GM23248 (cell line): Measurements from ENCODE around the gene VCL. TPM values are rescaled to one million over a fixed set of nuclear protein-coding genes. Genes with fewer than 3 reads are reported as not detected.

Experiments
- DNase-seq: peaks from one replicate; pipeline ENCODE4 v3.0.0-alpha.2; 2015
- H2AFZ ChIP-seq: fragments of 200-600 bp; sonication (generic); 2 replicates; pipeline ENCODE4 v1.6.1; 2016; ENCODE audit warnings: antibody characterized with exemption
- H3F3A ChIP-seq: fragments of 200-600 bp; sonication (generic); 2 replicates; pipeline ENCODE4 v1.6.1; 2016; ENCODE audit warnings: mild to moderate bottlenecking, antibody characterized with exemption, mixed run types; ENCODE audit not compliant: insufficient read depth
- H3K27ac ChIP-seq: fragments of 200-600 bp; sonication (generic); 2 replicates; pipeline ENCODE4 v1.5.1; 2016; ENCODE audit warnings: mild to moderate bottlenecking
- H3K27me3 ChIP-seq: fragments of 200-600 bp; sonication (generic); replicated peaks from 2 replicates; pipeline ENCODE4 v1.6.1; 2016; ENCODE audit warnings: mild to moderate bottlenecking; ENCODE audit not compliant: insufficient read depth
- H3K36me3 ChIP-seq: fragments of 200-600 bp; sonication (generic); 2 replicates; pipeline ENCODE4 v1.6.1; 2016; ENCODE audit warnings: low read depth, mild to moderate bottlenecking
- H3K4me1 ChIP-seq: fragments of 200-600 bp; sonication (generic); 2 replicates; pipeline ENCODE4 v1.6.1; 2016; ENCODE audit warnings: mild to moderate bottlenecking; ENCODE audit not compliant: insufficient read depth
- H3K4me2 ChIP-seq: fragments of 200-600 bp; sonication (generic); one replicate; pipeline ENCODE4 v1.6.1; 2016; ENCODE audit warnings: mild to moderate bottlenecking; ENCODE audit not compliant: unreplicated experiment
- H3K4me3 ChIP-seq: fragments of 200-600 bp; sonication (generic); 2 replicates; pipeline ENCODE4 v1.5.1; 2016; ENCODE audit warnings: mild to moderate bottlenecking
- H3K79me2 ChIP-seq: fragments of 200-600 bp; sonication (generic); 2 replicates; pipeline ENCODE4 v1.6.1; 2016; ENCODE audit warnings: mild to moderate bottlenecking; ENCODE audit not compliant: insufficient read depth
- H3K9ac ChIP-seq: fragments of 200-600 bp; sonication (generic); 2 replicates; pipeline ENCODE4 v1.6.1; 2016; ENCODE audit warnings: mild to moderate bottlenecking
- H3K9me2 ChIP-seq: fragments of 200-600 bp; sonication (generic); 2 replicates; pipeline ENCODE4 v1.6.1; 2016; ENCODE audit warnings: mixed run types, mild to moderate bottlenecking, moderate library complexity; ENCODE audit not compliant: insufficient read depth
- H3K9me3 ChIP-seq: fragments of 200-600 bp; sonication (generic); one replicate; pipeline ENCODE4 v1.6.1; 2017; ENCODE audit warnings: low read depth
- H4K20me1 ChIP-seq: fragments of 200-600 bp; sonication (generic); 2 replicates; pipeline ENCODE4 v1.6.0; 2016; ENCODE audit not compliant: insufficient read depth
- EZH2 ChIP-seq: fragments of 200-600 bp; sonication (generic); IDR thresholded peaks from 2 replicates; pipeline ENCODE4 v1.6.1; 2018; ENCODE audit warnings: antibody characterized with exemption, mild to moderate bottlenecking; ENCODE audit not compliant: insufficient read depth, poor library complexity, severe bottlenecking
- EZH2phosphoT487 ChIP-seq: fragments of 200-600 bp; sonication (generic); IDR thresholded peaks from 2 replicates; pipeline ENCODE4 v1.6.1; 2018; ENCODE audit warnings: antibody characterized with exemption, moderate library complexity, mild to moderate bottlenecking, low read depth; ENCODE audit not compliant: insufficient read depth
- WGBS, 2 experiments: methylation state at CpG; one replicate each; pipeline ENCODE4 v1.1.6; 2015 to 2017; ENCODE audit warnings: low lambda C conversion rate in 2 of 2, low coverage in 1 of 2; ENCODE audit errors: missing lambda C conversion rate in 2 of 2; 5-methylcytosine and 5-hydroxymethylcytosine counted together
- in situ Hi-C: fragments of 300-500 bp; cut with MboI; formaldehyde crosslinking; loops from 2 replicates; pipeline ENCODE4 v1.15.0; 2020
- polyA plus RNA-seq: library from polyadenylated mRNA; unstranded; fragments of >200 nt; fragmentation: Nextera tagmentation; extraction: Ambion mirVana; gene quantifications from 2 replicates; pipeline ENCODE4 v1.2.1, GENCODE V29; 2016
- total RNA-seq: library from RNA; depleted of rRNA; stranded (reverse); fragments of >200 nt; shearing (Covaris generic); gene quantifications from 2 replicates; pipeline ENCODE4 v1.2.3, GENCODE V29; 2014

VCL gene
- total and polyA plus RNA-seq, 2 experiments from 2014 or later: 177 to 235 TPM

- WGBS, 2 experiments: 86 to 94% methylated on average over 3 of the region's 3 CpGs
- no peak overlapping the region for H3K9ac ChIP-seq
- no peaks in the 10 kb centered on the region for H4K20me1 ChIP-seq
- no peaks in the 10 kb centered on the region for H3F3A ChIP-seq
- no peak overlapping the region for H3K4me3 ChIP-seq
- H2AFZ ChIP-seq: no peak overlapping the region
- no peak overlapping the region for H3K27ac ChIP-seq
- no peaks in the 10 kb centered on the region for H3K27me3 ChIP-seq
- no peaks in the 10 kb centered on the region for H3K79me2 ChIP-seq
- in situ Hi-C loops: no loop called here
- H3K9me3 ChIP-seq: no peaks in the 10 kb centered on the region
- H3K4me2 ChIP-seq: no peak overlapping the region
- TF ChIP-seq EZH2phosphoT487 (no peak), EZH2 (no peak)
- no peaks in the 10 kb centered on the region for H3K9me2 ChIP-seq
- H3K4me1 ChIP-seq: no peaks in the 10 kb centered on the region
- DNase-seq: no peak
- H3K36me3 ChIP-seq: no peaks in the 10 kb centered on the region
Observed at GRCh38 chr10:73981812-73982211, 16.1 kb upstream of the VCL start.

GRCh38 chr10:73983096-73984047 is 14.5 kb upstream of the VCL start:
- in situ Hi-C loops: no loop called here
- no peak overlapping the region for H2AFZ ChIP-seq

DNA sequence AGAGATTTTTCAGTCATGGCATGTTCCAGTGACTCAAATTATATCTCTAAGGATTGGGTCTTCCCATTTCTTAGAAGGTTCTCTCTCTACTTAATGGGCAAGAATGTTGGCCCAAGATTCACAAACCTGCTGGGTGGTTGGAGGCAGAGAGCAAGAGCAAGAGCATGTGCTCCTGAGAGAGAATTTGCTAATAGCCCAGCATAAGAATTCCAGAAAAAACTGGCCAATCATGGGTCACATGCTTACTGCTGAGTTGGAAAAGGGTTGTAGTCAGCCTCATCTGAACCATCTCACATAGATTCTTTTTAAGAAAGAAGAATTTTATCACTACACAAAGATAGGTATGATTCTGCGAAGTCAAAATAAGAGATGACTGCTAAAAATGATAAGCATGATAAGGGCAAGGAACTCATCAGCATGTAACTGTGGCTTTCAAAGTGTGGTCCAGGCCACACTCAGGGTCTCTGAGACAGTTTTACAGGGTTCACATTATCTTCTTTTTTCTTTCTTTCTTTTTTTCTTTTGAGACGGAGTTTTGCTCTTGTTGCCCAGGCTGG is 8.2 kb upstream of the VCL start:
- peaks cover 9% of the 10 kb centered on the region; the same call in 1 of the 2 replicates for H3K4me1 ChIP-seq
- no peaks in the 10 kb centered on the region for H3K36me3 ChIP-seq
- H2AFZ ChIP-seq: no peak overlapping the region
- no peaks in the 10 kb centered on the region; the same call in 1 of the 2 replicates for H3F3A ChIP-seq
- DNase-seq: no peak
- no peak for TF ChIP-seq EZH2
- TF ChIP-seq EZH2phosphoT487: no peak
- no peaks in the 10 kb centered on the region for H3K79me2 ChIP-seq
- 94 to 96% methylated on average over 2 of the region's 2 CpGs for WGBS, 2 experiments
- H3K9ac ChIP-seq: no peak overlapping the region
- in situ Hi-C loops: no loop called here
- no peak overlapping the region for H3K4me3 ChIP-seq
- H4K20me1 ChIP-seq: no peaks in the 10 kb centered on the region
- H3K9me3 ChIP-seq: no peaks in the 10 kb centered on the region
- H3K27me3 ChIP-seq: no peaks in the 10 kb centered on the region
- no peaks in the 10 kb centered on the region for H3K9me2 ChIP-seq
- H3K27ac ChIP-seq: no peak overlapping the region
- no peak overlapping the region for H3K4me2 ChIP-seq

More at GRCh38 chr10:73983096-73984047, 14.5 kb upstream of the VCL start:
- H3K27me3 ChIP-seq: no peaks in the 10 kb centered on the region
- H3K4me3 ChIP-seq: no peak overlapping the region
- no peaks in the 10 kb centered on the region for H3K9me2 ChIP-seq
- H3K27ac ChIP-seq: no peak overlapping the region
- WGBS, 2 experiments: 73 to 79% methylated on average over 8 of the region's 8 CpGs
- no peaks in the 10 kb centered on the region for H4K20me1 ChIP-seq
- H3K9me3 ChIP-seq: no peaks in the 10 kb centered on the region
- DNase-seq: no peak
- no peaks in the 10 kb centered on the region for H3F3A ChIP-seq
- no peaks in the 10 kb centered on the region for H3K36me3 ChIP-seq
- no peaks in the 10 kb centered on the region for H3K79me2 ChIP-seq
- no peak overlapping the region for H3K4me2 ChIP-seq
- no peak overlapping the region for H3K9ac ChIP-seq
- no peaks in the 10 kb centered on the region for H3K4me1 ChIP-seq
- no peak for TF ChIP-seq EZH2phosphoT487
- TF ChIP-seq EZH2: no peak

- 96% methylated on average over 3 of the region's 3 CpGs for WGBS, 2 experiments
- in situ Hi-C loops: no loop called here
Observed at GRCh38 chr10:73991203-73991883, 6.6 kb upstream of the VCL start.

More at GRCh38 chr10:73991203-73991883, 6.6 kb upstream of the VCL start:
- Histone ChIP-seq H4K20me1 (no peaks in the 10 kb centered on the region), H3K27ac (no peak overlapping the region), H3K9me2 (no peaks in the 10 kb centered on the region), H3K9ac (no peak overlapping the region), H3K27me3 (no peaks in the 10 kb centered on the region), H3K4me2 (no peak overlapping the region), H3K9me3 (no peaks in the 10 kb centered on the region), H3K79me2 (no peaks in the 10 kb centered on the region), H3F3A (no peaks in the 10 kb centered on the region; the same call in 1 of the 2 replicates), H2AFZ (no peak overlapping the region), H3K4me1 (peaks cover 9% of the 10 kb centered on the region; the same call in 1 of the 2 replicates), H3K4me3 (no peak overlapping the region), H3K36me3 (no peaks in the 10 kb centered on the region)
- no peak for DNase-seq
- no peak for TF ChIP-seq EZH2
- TF ChIP-seq EZH2phosphoT487: no peak
